ENCODE data around the gene LRRC46. TPM values are rescaled to one million over a fixed set of nuclear protein-coding genes. Genes with fewer than 3 reads are reported as not detected.

Gene LRRC46
- total RNA-seq, 1 donor from 2014 or later: not detected

DNA sequence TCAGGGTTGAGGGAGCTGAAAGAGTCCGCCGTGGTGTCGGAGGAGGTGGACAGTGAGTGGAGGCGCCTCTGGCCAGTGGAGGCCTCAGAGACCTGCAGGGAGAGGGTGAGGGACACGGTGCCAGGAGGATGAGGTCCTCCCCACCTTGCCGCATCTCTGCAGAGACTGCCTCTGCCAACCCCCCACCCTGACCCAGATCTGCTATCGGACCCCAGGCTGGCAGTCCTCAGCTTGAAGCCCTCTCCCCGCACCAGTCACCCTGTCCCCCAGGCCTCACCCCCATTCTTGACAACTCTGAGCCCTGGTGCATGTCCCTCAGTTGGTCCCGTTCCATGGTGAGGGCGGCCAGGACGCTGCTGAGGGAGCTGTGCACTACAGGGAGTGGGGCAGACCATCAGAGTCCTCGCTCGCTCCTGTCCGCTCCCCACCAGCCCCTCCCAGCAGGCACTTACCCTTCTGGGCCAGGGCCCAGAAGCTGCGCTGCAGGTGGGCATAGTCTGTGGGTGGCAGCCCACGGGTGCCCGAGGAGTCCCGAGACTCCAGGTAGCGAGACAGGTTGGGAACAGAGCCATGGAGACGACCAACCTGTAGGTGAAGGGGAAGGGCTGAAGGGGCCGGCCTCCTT, 15.2 kb upstream of the LRRC46 start:
- no peak for DNase-seq (ENCODE audit: extremely low spot score in 2 of 2)
- H3K27me3 ChIP-seq: no peaks in the 10 kb centered on the region
- H3K4me3 ChIP-seq: no peak overlapping the region
- H3K4me1 ChIP-seq: peaks cover 15% of the 10 kb centered on the region
- no peak for TF ChIP-seq POLR2A (IDR thresholded peaks at IDR 0.05)
- H3K27ac ChIP-seq: no peak overlapping the region
- intact Hi-C loops (cut with DNase I): no loop called here
- H3K9me3 ChIP-seq: no peaks in the 10 kb centered on the region
- peaks cover 0 to 40% of the 10 kb centered on the region in 2 donors for H3K36me3 ChIP-seq

DNA sequence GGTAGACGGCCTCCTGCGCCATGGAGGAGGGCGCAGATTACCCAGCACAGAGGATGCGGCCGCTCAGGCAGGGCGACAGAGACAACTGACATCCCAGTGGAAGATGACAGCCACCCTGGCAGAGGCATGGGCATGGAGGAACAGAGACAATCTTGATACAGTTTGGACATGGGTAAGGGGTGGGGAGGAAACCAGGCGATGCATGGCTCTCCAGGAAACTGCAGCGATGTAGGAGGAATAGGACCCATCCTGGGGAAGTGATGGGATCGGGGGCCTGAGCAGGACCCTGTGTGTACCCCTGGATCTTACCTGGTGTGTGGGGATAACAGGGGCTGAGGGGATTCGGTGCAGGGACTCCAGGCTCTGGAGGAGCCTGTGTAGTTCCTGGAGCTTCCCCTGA, 14.5 kb upstream of the LRRC46 start:
- H3K27me3 ChIP-seq: no peaks in the 10 kb centered on the region
- H3K4me3 ChIP-seq: no peak overlapping the region
- no peaks in the 10 kb centered on the region for H3K9me3 ChIP-seq
- no peak for DNase-seq (ENCODE audit: extremely low spot score in 2 of 2)
- peaks cover 0 to 40% of the 10 kb centered on the region in 2 donors for H3K36me3 ChIP-seq
- no peak overlapping the region for H3K27ac ChIP-seq
- intact Hi-C loops (cut with DNase I): no loop called here
- no peak for TF ChIP-seq POLR2A (IDR thresholded peaks at IDR 0.05)
- H3K4me1 ChIP-seq: peaks cover 22% of the 10 kb centered on the region

- intact Hi-C loops (cut with DNase I): no loop called here
- no peak for TF ChIP-seq POLR2AphosphoS5 (IDR thresholded peaks at IDR 0.05; ENCODE audit: insufficient read depth in 1 of 2, low read depth in 1 of 2)
- no peak for TF ChIP-seq CTCF (IDR thresholded peaks at IDR 0.05)
- TF ChIP-seq POLR2A (IDR thresholded peaks at IDR 0.05): no peak
- DNase-seq (ENCODE audit: extremely low spot score in 2 of 2): no peak
- H3K4me1 ChIP-seq: peaks cover 26% of the 10 kb centered on the region
- peaks cover 0 to 40% of the 10 kb centered on the region in 2 donors for H3K36me3 ChIP-seq
- no peak overlapping the region for H3K4me3 ChIP-seq
- H3K9me3 ChIP-seq: no peaks in the 10 kb centered on the region
- no peak overlapping the region for H3K27ac ChIP-seq
- no peaks in the 10 kb centered on the region for H3K27me3 ChIP-seq
Observed at GRCh38 chr17:47818002-47818695, 13.3 kb upstream of the LRRC46 start.

DNA sequence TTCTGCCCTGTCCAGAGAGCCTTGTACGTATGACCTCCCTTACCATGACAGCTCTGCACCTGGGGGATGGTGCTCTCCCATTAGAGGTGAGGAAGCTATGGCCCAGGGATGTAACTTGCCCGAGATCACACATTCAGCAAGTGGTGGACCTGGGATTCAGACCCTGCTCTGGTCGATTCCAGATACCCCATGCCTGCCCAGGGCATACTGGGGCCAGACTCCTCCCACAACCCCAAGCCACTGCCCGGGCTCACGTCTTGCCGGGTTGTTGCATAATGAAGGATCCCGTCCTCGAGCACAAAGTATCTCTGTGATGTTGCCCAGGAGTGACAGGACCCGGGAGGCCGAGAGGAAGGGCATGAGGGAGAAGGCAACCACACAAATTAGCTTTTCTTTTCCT, 12.0 kb upstream of the LRRC46 start:
- intact Hi-C loops (cut with DNase I): no loop called here
- Histone ChIP-seq H3K27ac (no peak overlapping the region), H3K9me3 (no peaks in the 10 kb centered on the region), H3K4me3 (no peak overlapping the region), H3K4me1 (peaks cover 26% of the 10 kb centered on the region), H3K36me3 (peaks cover 0 to 50% of the 10 kb centered on the region in 2 donors), H3K27me3 (no peaks in the 10 kb centered on the region)
- no peak for TF ChIP-seq POLR2AphosphoS5 (IDR thresholded peaks at IDR 0.05; ENCODE audit: insufficient read depth in 1 of 2, low read depth in 1 of 2)
- no peak for TF ChIP-seq CTCF (IDR thresholded peaks at IDR 0.05)
- no peak for TF ChIP-seq POLR2A (IDR thresholded peaks at IDR 0.05)
- DNase-seq (ENCODE audit: extremely low spot score in 2 of 2): no peak

DNA sequence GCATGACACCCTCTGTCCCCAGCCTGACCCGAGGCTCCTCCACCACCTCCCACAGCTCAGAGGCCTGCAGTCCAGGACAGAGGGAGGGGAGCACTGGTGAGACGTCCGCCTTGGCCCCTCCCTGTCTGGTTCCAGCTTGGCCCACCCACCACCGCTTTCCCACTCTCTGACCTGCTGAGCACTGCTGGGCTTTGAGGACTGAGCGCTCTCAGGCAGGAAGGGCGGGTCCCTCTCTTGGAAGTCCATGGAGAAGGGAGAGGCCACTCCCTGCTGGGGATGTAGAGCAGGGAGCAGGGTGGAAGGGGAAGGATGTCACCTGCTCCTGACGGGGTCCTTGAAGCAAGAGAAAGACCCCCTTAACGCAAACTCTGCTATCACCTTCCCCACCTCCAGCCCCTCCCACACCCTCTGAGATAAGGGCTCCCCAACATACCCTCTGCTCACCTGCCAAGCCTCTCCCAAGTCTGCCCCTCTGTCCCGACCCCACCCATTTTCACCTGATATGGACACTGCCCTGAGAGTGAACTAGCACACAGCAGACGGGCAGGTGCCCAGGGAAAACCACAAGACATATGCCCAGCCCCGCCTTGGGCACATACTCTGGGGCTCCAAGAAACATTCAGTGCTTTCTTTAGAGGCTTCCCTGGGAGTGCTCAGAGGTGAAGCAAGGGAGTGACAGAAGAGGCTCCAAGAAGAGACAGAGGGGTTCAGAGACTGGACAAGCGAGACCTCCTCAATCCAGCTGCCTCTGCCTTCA, 11.3 kb upstream of the LRRC46 start:
- peaks cover 26% of the 10 kb centered on the region for H3K4me1 ChIP-seq
- intact Hi-C loops (cut with DNase I): no loop called here
- no peak overlapping the region for H3K27ac ChIP-seq
- no peak for DNase-seq (ENCODE audit: extremely low spot score in 2 of 2)
- peak overlapping the region; percentile 59 to 69 for H3K4me3 ChIP-seq
- no peaks in the 10 kb centered on the region for H3K27me3 ChIP-seq
- TF ChIP-seq POLR2AphosphoS5 (IDR thresholded peaks at IDR 0.05; ENCODE audit: insufficient read depth in 1 of 2, low read depth in 1 of 2) (no peak), CTCF (IDR thresholded peaks at IDR 0.05) (no peak), POLR2A (IDR thresholded peaks at IDR 0.05) (no peak)
- H3K9me3 ChIP-seq: no peaks in the 10 kb centered on the region
- H3K36me3 ChIP-seq: peaks cover 0 to 50% of the 10 kb centered on the region in 2 donors

All from vagina (tissue), 2 donors.